Measurements from ENCODE around the gene GPD2. TPM values are rescaled to one million over a fixed set of nuclear protein-coding genes. Genes with fewer than 3 reads are reported as not detected.

The GPD2 gene
- total and polyA plus RNA-seq, 2 of the 4 experiments (the other 2 are of a cell fraction): 20.4 to 100 TPM

GRCh38 chr2:156472686-156473085 lies 36.5 kb downstream of the GPD2 start:
- ATAC-seq (ENCODE audit: low read depth) (no peak), DNase-seq (no peak)
- Histone ChIP-seq H3K4me2 (ENCODE audit: low read depth, low read length) (no peak overlapping the region), H2BK15ac (ENCODE audit: low read depth, low read length) (no peak overlapping the region), H2AK5ac (ENCODE audit: low read depth, low read length) (no peak overlapping the region), H3K79me1 (ENCODE audit: low read depth in 1 of 2, low read length in 2 of 2) (peaks cover 18 to 36% of the 10 kb centered on the region in 2 experiments), H3K18ac (ENCODE audit: low read depth, low read length) (no peak overlapping the region), H3K4me1 (ENCODE audit: control insufficient read depth, insufficient read depth, low read length) (peaks cover 6% of the 10 kb centered on the region), H3K14ac (replicated peaks; ENCODE audit: low read depth, low read length) (no peak overlapping the region), H2BK120ac (ENCODE audit: low read depth, low read length) (no peak overlapping the region), H3K36me3 (ENCODE audit: control insufficient read depth, insufficient read depth, low read length) (no peaks in the 10 kb centered on the region; the same call in 1 of the 2 replicates), H4K8ac (ENCODE audit: low read depth in 2 of 2, low read length in 2 of 2) (no peak overlapping the region), H3K23ac (ENCODE audit: low read depth, low read length) (no peak overlapping the region), H3K56ac (ENCODE audit: extremely low read depth, insufficient read depth, low read length) (no peak overlapping the region), H3K9ac (ENCODE audit: low read depth, low read length) (no peak overlapping the region), H3K4ac (ENCODE audit: low read depth, low read length) (no peak overlapping the region), H3K9me1 (ENCODE audit: insufficient read depth, low read length) (no peaks in the 10 kb centered on the region), H2AFZ (replicated peaks; ENCODE audit: low read length, poor library complexity) (no peak overlapping the region), H2BK20ac (ENCODE audit: low read depth, low read length) (no peak overlapping the region), H4K91ac (ENCODE audit: insufficient read depth, low read depth, low read length) (no peak overlapping the region), H3K27ac (ENCODE audit: insufficient read depth, low read length) (no peak overlapping the region), H3K9me3 (ENCODE audit: control insufficient read depth, insufficient read depth, low read length) (no peaks in the 10 kb centered on the region), H3K27me3 (ENCODE audit: control insufficient read depth, insufficient read depth, low read length) (no peaks in the 10 kb centered on the region), H4K20me1 (ENCODE audit: insufficient read depth, low read length) (peaks cover 3% of the 10 kb centered on the region; the same call in 1 of the 2 replicates), H2BK5ac (ENCODE audit: low read depth, low read length, poor library complexity, severe bottlenecking) (no peak overlapping the region), H4K5ac (ENCODE audit: low read depth, low read length) (no peak overlapping the region), H3K4me3 (ENCODE audit: insufficient read depth, low read depth, low read length) (no peak overlapping the region), H2AK9ac (replicated peaks; ENCODE audit: low read depth, low read length, poor library complexity) (no peak overlapping the region)
- POLR2A ChIA-PET (ENCODE audit: unreplicated experiment): interaction anchor here (0.6 kb wide), 1 partner anchor 11 kb away, joined by 4 read pairs; no protein-coding TSS in a partner anchor
- intact Hi-C loops (cut with micrococcal nuclease) (no loop called here), dilution Hi-C loops (cut with HindIII; ENCODE audit: low sequenced_read_pairs, unreplicated experiment) (no loop called here), in situ Hi-C loops (cut with MboI; ENCODE audit: low sequenced_read_pairs) (no loop called here)
- CTCF ChIA-PET: interaction anchor here (0.6 kb wide), 1 partner anchor 9 kb away, joined by 3 read pairs; no protein-coding TSS in a partner anchor
- TF ChIP-seq MXI1 (IDR thresholded peaks at IDR 0.05; ENCODE audit: borderline replicate concordance, low read depth, low read length) (no peak), RAD21 (IDR thresholded peaks at IDR 0.05; ENCODE audit: low read length) (no peak), FOS (IDR thresholded peaks at IDR 0.05; ENCODE audit: low read depth, low read length) (no peak), CTCF (conservative IDR thresholded peaks at IDR 0.05; ENCODE audit: low read depth, low read length) (no peak), CEBPB (IDR thresholded peaks at IDR 0.05; ENCODE audit: low read depth, low read length) (no peak), USF2 (IDR thresholded peaks at IDR 0.05; ENCODE audit: low read depth, low read length) (no peak), RCOR1 (IDR thresholded peaks at IDR 0.05; ENCODE audit: insufficient replicate concordance, low read length) (no peak), SMC3 (IDR thresholded peaks at IDR 0.05; ENCODE audit: low read depth, low read length) (no peak), MAZ (IDR thresholded peaks at IDR 0.05; ENCODE audit: borderline replicate concordance, low read depth, low read length) (no peak), POLR2A (IDR thresholded peaks at IDR 0.05; ENCODE audit: low read depth, low read length) (no peak)
- no TSS peak for BruUV-seq (replicated peaks)

Measured in IMR-90 (cell line).